ENCODE measurements around the gene FAM89B. TPM values are rescaled to one million over a fixed set of nuclear protein-coding genes. Genes with fewer than 3 reads are reported as not detected.

The FAM89B gene
- total RNA-seq, 1 donor from 2014 or later: 47.5 TPM

DNA sequence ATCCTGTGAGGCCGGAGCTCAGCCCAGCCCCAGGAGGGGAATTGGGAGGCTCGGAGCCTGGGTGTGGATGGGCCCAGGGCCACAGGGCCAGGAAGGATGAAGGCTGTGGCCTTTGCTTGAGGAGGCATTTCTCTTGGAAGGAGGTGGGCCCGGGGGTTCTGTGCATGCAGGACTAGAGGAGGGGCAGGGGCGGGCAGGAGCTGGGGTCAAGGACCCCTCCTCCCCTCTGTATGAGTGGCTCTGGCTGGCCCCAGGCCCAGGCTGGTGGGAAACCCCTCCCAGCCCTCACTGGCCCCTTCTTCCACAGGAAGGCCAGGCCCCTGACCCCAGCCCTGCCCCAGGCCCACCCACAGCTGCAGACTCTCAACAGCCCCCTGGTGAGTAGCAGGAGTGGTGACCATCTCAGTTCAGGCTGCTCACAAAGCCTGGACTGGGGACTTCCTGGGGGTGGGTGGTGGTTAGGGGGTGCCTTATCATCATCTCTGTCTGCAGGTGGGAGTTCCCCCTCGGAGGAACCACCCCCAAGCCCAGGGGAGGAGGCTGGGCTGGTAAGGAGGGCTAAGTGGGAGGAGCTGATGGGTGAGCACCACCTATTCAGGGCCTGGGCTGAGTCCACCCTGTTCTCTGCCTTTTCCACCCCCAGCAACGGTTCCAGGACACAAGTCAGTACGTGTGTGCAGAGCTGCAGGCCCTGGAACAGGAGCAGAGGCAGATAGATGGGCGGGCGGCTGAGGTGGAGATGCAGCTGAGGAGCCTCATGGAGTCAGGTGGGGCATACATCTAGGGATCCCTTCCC, 17.3 kb downstream of the FAM89B start:
- Histone ChIP-seq H3K4me1 (ENCODE audit: insufficient read depth, low read length) (peaks cover 11% of the 10 kb centered on the region), H3K9ac (ENCODE audit: low read length) (no peak overlapping the region), H3K36me3 (ENCODE audit: insufficient read depth, low read length) (no peaks in the 10 kb centered on the region), H3K4me3 (ENCODE audit: insufficient read depth, low read depth, low read length) (no peak overlapping the region), H3K79me2 (ENCODE audit: insufficient read depth, low read length) (no peaks in the 10 kb centered on the region), H3K27ac (ENCODE audit: low read depth, low read length) (no peak overlapping the region), H2AFZ (ENCODE audit: low read depth, low read length) (no peak overlapping the region), H4K20me1 (ENCODE audit: insufficient read depth, low read length) (peaks cover 20% of the 10 kb centered on the region), H3K4me2 (ENCODE audit: low read length) (no peak overlapping the region), H3K27me3 (ENCODE audit: insufficient read depth, low read length) (no peaks in the 10 kb centered on the region), H3K9me3 (ENCODE audit: insufficient read depth, low read depth, low read length) (no peaks in the 10 kb centered on the region)
- peaks cover 6% of the 10 kb centered on the region for H3K4me1 Mint-ChIP-seq (ENCODE audit: low read depth, unreplicated experiment)
- H3K9me3 Mint-ChIP-seq (ENCODE audit: unreplicated experiment): no peaks in the 10 kb centered on the region
- DNase-seq (ENCODE audit: low read depth): no peak
- no peaks in the 10 kb centered on the region for H3K36me3 Mint-ChIP-seq (ENCODE audit: low read depth, unreplicated experiment)
- FAIRE-seq: no peak
- no peak overlapping the region for H3K27ac Mint-ChIP-seq (ENCODE audit: unreplicated experiment)
- TF ChIP-seq, protein P1, sequence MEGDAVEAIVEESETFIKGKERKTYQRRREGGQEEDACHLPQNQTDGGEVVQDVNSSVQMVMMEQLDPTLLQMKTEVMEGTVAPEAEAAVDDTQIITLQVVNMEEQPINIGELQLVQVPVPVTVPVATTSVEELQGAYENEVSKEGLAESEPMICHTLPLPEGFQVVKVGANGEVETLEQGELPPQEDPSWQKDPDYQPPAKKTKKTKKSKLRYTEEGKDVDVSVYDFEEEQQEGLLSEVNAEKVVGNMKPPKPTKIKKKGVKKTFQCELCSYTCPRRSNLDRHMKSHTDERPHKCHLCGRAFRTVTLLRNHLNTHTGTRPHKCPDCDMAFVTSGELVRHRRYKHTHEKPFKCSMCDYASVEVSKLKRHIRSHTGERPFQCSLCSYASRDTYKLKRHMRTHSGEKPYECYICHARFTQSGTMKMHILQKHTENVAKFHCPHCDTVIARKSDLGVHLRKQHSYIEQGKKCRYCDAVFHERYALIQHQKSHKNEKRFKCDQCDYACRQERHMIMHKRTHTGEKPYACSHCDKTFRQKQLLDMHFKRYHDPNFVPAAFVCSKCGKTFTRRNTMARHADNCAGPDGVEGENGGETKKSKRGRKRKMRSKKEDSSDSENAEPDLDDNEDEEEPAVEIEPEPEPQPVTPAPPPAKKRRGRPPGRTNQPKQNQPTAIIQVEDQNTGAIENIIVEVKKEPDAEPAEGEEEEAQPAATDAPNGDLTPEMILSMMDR (IDR thresholded peaks at IDR 0.05; ENCODE audit: insufficient read depth, low read depth, low read length): no peak
- TF ChIP-seq EZH2 (IDR thresholded peaks at IDR 0.05; ENCODE audit: insufficient read depth, low read length): no peak
- H3K4me3 Mint-ChIP-seq (ENCODE audit: unreplicated experiment): no peak overlapping the region
- H3K27me3 Mint-ChIP-seq (ENCODE audit: low read depth, unreplicated experiment): peaks cover 18% of the 10 kb centered on the region

DNA sequence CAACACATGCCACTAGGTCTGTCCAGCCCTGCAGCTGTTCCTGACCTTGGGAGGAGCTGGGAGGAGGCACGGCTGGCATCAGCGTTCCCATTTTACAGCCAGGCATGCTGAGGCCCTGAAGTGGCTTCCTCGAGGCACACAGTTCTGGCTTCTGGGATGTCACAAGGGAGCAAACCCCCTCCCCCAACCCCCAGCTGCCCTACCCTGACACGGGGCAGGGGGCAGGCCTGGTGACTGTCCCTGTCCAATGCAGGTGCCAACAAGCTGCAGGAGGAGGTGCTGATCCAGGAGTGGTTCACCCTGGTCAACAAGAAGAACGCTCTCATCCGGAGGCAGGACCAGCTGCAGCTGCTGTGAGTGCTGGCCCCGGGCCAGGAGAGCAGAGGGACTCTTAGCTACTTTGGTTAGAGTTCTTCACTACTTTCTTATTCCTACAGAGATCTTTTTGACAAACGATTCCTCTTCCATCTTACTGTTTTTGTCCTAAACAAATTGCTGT, 18.0 kb downstream of the FAM89B start:
- H3K27ac ChIP-seq (ENCODE audit: low read depth, low read length): no peak overlapping the region
- H3K4me3 Mint-ChIP-seq (ENCODE audit: unreplicated experiment): no peak overlapping the region
- H3K4me1 ChIP-seq (ENCODE audit: insufficient read depth, low read length): peaks cover 11% of the 10 kb centered on the region
- peaks cover 19% of the 10 kb centered on the region for H4K20me1 ChIP-seq (ENCODE audit: insufficient read depth, low read length)
- H3K9ac ChIP-seq (ENCODE audit: low read length): no peak overlapping the region
- no peak overlapping the region for H3K4me3 ChIP-seq (ENCODE audit: insufficient read depth, low read depth, low read length)
- H3K9me3 ChIP-seq (ENCODE audit: insufficient read depth, low read depth, low read length): no peaks in the 10 kb centered on the region
- H3K27ac Mint-ChIP-seq (ENCODE audit: unreplicated experiment): no peak overlapping the region
- H3K4me1 Mint-ChIP-seq (ENCODE audit: low read depth, unreplicated experiment): peaks cover 6% of the 10 kb centered on the region
- TF ChIP-seq, protein P1 (IDR thresholded peaks at IDR 0.05; ENCODE audit: insufficient read depth, low read depth, low read length): no peak
- no peak for TF ChIP-seq EZH2 (IDR thresholded peaks at IDR 0.05; ENCODE audit: insufficient read depth, low read length)
- H3K4me2 ChIP-seq (ENCODE audit: low read length): no peak overlapping the region
- no peak overlapping the region for H2AFZ ChIP-seq (ENCODE audit: low read depth, low read length)
- DNase-seq (ENCODE audit: low read depth) (no peak), FAIRE-seq (no peak)
- H3K36me3 ChIP-seq (ENCODE audit: insufficient read depth, low read length): no peaks in the 10 kb centered on the region
- H3K27me3 Mint-ChIP-seq (ENCODE audit: low read depth, unreplicated experiment): peaks cover 21% of the 10 kb centered on the region
- no peaks in the 10 kb centered on the region for H3K27me3 ChIP-seq (ENCODE audit: insufficient read depth, low read length)
- no peaks in the 10 kb centered on the region for H3K9me3 Mint-ChIP-seq (ENCODE audit: unreplicated experiment)
- H3K79me2 ChIP-seq (ENCODE audit: insufficient read depth, low read length): no peaks in the 10 kb centered on the region
- H3K36me3 Mint-ChIP-seq (ENCODE audit: low read depth, unreplicated experiment): no peaks in the 10 kb centered on the region

All from astrocyte (in vitro differentiated cells and primary cell).